ENCODE data around the gene SEMA3A. TPM values are rescaled to one million over a fixed set of nuclear protein-coding genes. Genes with fewer than 3 reads are reported as not detected.

The SEMA3A gene
- total and polyA plus RNA-seq, 2 of the 13 experiments (the other 11 are each of a cell fraction or from before 2014, with no cell fraction given) = 0.29 to 1.2 TPM

GRCh38 chr7:84043661-84044191, 150.9 kb downstream of the SEMA3A start (continued):
- TF ChIP-seq ZNF362 (CRISPR knock-in tag; IDR thresholded peaks at IDR 0.05; ENCODE audit: borderline replicate concordance) = peak; percentile 72; the same call in 1 of the 2 replicates
- no peak for TF ChIP-seq ZNF766 (CRISPR knock-in tag; IDR thresholded peaks at IDR 0.05; ENCODE audit: borderline replicate concordance)
- TF ChIP-seq NCOA2 (CRISPR knock-in tag; IDR thresholded peaks at IDR 0.05) = peak; percentile 85
- TF ChIP-seq SP5 (CRISPR knock-in tag; IDR thresholded peaks at IDR 0.05; ENCODE audit: borderline replicate concordance, low read depth) = peak; percentile 90
- TF ChIP-seq MIXL1 (CRISPR knock-in tag; IDR thresholded peaks at IDR 0.05) = peak; percentile 77; the same call in 1 of the 2 replicates
- 0 out of 2 replicates have a peak, but pooled peaks have one; percentile 19 for TF ChIP-seq ZNF614 (CRISPR knock-in tag; IDR thresholded peaks at IDR 0.05; ENCODE audit: borderline replicate concordance)
- no peak for TF ChIP-seq ZFP62 (CRISPR knock-in tag; IDR thresholded peaks at IDR 0.05)
- TF ChIP-seq NR2F2 (IDR thresholded peaks at IDR 0.05; ENCODE audit: borderline replicate concordance, low read depth) = no peak
- peak; percentile 68; the same call in 1 of the 2 replicates for TF ChIP-seq NFIC (IDR thresholded peaks at IDR 0.05; ENCODE audit: low read length)
- TF ChIP-seq GATAD2A (CRISPR knock-in tag; IDR thresholded peaks at IDR 0.05) = peak; percentile 75
- TF ChIP-seq FOXP4 (CRISPR knock-in tag; IDR thresholded peaks at IDR 0.05) = peak; percentile 37
- 0 out of 2 replicates have a peak, but pooled peaks have one; percentile 12 for TF ChIP-seq IRF2 (CRISPR knock-in tag; IDR thresholded peaks at IDR 0.05)
- TF ChIP-seq TFAP4 (IDR thresholded peaks at IDR 0.05; ENCODE audit: borderline replicate concordance, low read depth) = peak; percentile 39; the same call in 1 of the 2 replicates
- TF ChIP-seq SIX1 (CRISPR knock-in tag; IDR thresholded peaks at IDR 0.05; ENCODE audit: borderline replicate concordance) = peak; percentile 86
